ENCODE results near the gene PKIB.

DNA sequence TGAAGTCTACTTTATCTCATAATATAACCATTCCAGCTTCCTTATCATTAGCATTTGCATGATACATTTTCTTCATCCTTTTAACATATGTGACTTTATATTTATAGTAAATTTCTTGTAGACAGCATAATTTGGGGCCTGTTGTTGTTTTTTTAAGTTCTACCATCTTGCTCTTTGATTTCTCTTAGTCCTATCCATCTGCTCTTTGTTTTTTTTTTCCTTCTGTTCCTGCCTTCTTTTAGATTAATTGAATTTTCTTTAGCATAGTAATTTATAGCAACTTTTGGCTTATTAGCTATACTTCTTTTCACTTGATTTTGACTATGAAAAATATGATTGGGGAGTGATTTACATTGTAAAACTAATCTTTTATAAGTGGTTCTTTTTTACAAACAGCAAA, 150.1 kb downstream of the PKIB start:
- no peak for TF ChIP-seq CTCF (IDR thresholded peaks at IDR 0.05)
- TF ChIP-seq POLR2A (IDR thresholded peaks at IDR 0.05): no peak

Measured in esophagus squamous epithelium (tissue), 4 donors.